H9 (cell line): ENCODE measurements around the gene NOBOX. TPM values are rescaled to one million over a fixed set of nuclear protein-coding genes. Genes with fewer than 3 reads are reported as not detected.

Experiments
- DNase-seq: peaks from one replicate; pipeline ENCODE4 v3.0.0-alpha.2; 2017
- H2AFZ ChIP-seq: one replicate; pipeline ENCODE4 v1.6.1; 2013; ENCODE audit warnings: mild to moderate bottlenecking, low read length, control low read depth, moderate library complexity
- H2AK5ac ChIP-seq: 2 replicates; pipeline ENCODE4 v1.6.1; 2013; ENCODE audit warnings: low read length, control low read depth, mixed read lengths; ENCODE audit not compliant: insufficient read length
- H2BK120ac ChIP-seq: one replicate; pipeline ENCODE4 v1.6.1; 2013; ENCODE audit warnings: low read depth, mild to moderate bottlenecking, low read length, control low read depth, inconsistent platforms; ENCODE audit not compliant: poor library complexity, severe bottlenecking
- H2BK12ac ChIP-seq: 2 replicates; pipeline ENCODE4 v1.6.1; 2013; ENCODE audit warnings: low read length, control low read depth, mixed read lengths, low read depth; ENCODE audit not compliant: insufficient read length
- H2BK15ac ChIP-seq: 2 replicates; pipeline ENCODE4 v1.6.1; 2013; ENCODE audit warnings: low read depth, low read length, control low read depth
- H2BK20ac ChIP-seq: one replicate; pipeline ENCODE4 v1.6.1; 2013; ENCODE audit warnings: low read depth, mild to moderate bottlenecking, low read length, control low read depth, inconsistent platforms; ENCODE audit not compliant: poor library complexity, severe bottlenecking
- H2BK5ac ChIP-seq: 2 replicates; pipeline ENCODE4 v1.6.1; 2013; ENCODE audit warnings: low read length, control low read depth, mixed read lengths; ENCODE audit not compliant: insufficient read length
- H3K14ac ChIP-seq: 2 replicates; pipeline ENCODE4 v1.6.1; 2013; ENCODE audit warnings: low read length, control low read depth; ENCODE audit not compliant: insufficient read depth
- H3K18ac ChIP-seq: 2 replicates; pipeline ENCODE4 v1.6.1; 2013; ENCODE audit warnings: low read depth, mild to moderate bottlenecking, mixed read lengths, low read length, control low read depth; ENCODE audit not compliant: insufficient read length
- H3K23ac ChIP-seq: 2 replicates; pipeline ENCODE4 v1.6.1; 2013; ENCODE audit warnings: low read length, control low read depth, mixed read lengths, low read depth; ENCODE audit not compliant: insufficient read length
- H3K23me2 ChIP-seq: 2 replicates; pipeline ENCODE4 v1.6.1; 2013; ENCODE audit warnings: low read depth, mild to moderate bottlenecking, mixed read lengths, low read length, control low read depth; ENCODE audit not compliant: insufficient read length, poor library complexity, severe bottlenecking
- H3K27ac ChIP-seq: 2 replicates; pipeline ENCODE4 v1.5.1; 2013; ENCODE audit warnings: low read length, control low read depth, mixed read lengths, low read depth; ENCODE audit not compliant: insufficient read length
- H3K27me3 ChIP-seq: 2 replicates; pipeline ENCODE4 v1.6.1; 2013; ENCODE audit warnings: low read length, control low read depth, inconsistent platforms; ENCODE audit not compliant: insufficient read depth
- H3K4ac ChIP-seq: 2 replicates; pipeline ENCODE4 v1.6.1; 2013; ENCODE audit warnings: low read depth, mild to moderate bottlenecking, control low read depth, inconsistent platforms, low read length, moderate library complexity
- H3K4me1 ChIP-seq: 2 replicates; pipeline ENCODE4 v1.6.1; 2013; ENCODE audit warnings: low read length, control low read depth, inconsistent platforms; ENCODE audit not compliant: insufficient read depth
- H3K4me2 ChIP-seq: 2 replicates; pipeline ENCODE4 v1.6.1; 2013; ENCODE audit warnings: low read length, control low read depth, mixed read lengths; ENCODE audit not compliant: insufficient read length, insufficient read depth
- H3K56ac ChIP-seq: 2 replicates; pipeline ENCODE4 v1.6.1; 2013; ENCODE audit warnings: low read depth, mild to moderate bottlenecking, mixed read lengths, low read length, control low read depth; ENCODE audit not compliant: insufficient read length
- H3K79me1 ChIP-seq: 2 replicates; pipeline ENCODE4 v1.6.1; 2013; ENCODE audit warnings: low read depth, mild to moderate bottlenecking, moderate library complexity, low read length, control low read depth, inconsistent platforms; ENCODE audit not compliant: insufficient read depth, poor library complexity, severe bottlenecking
- H3K79me2 ChIP-seq: 2 replicates; pipeline ENCODE4 v1.6.1; 2013; ENCODE audit warnings: low read length, control low read depth, inconsistent platforms; ENCODE audit not compliant: insufficient read depth
- H3K9ac ChIP-seq: 2 replicates; pipeline ENCODE4 v1.6.1; 2013; ENCODE audit warnings: low read length, control low read depth, mixed read lengths; ENCODE audit not compliant: insufficient read length; ENCODE audit errors: extremely low read depth
- H3K9me3 ChIP-seq: one replicate; pipeline ENCODE4 v1.6.1; 2013; ENCODE audit warnings: low read depth, low read length, inconsistent platforms; ENCODE audit not compliant: control insufficient read depth
- H3T11ph ChIP-seq: one replicate; pipeline ENCODE4 v1.6.1; 2013; ENCODE audit warnings: mild to moderate bottlenecking, low read length, control low read depth, inconsistent platforms
- H4K20me1 ChIP-seq: one replicate; pipeline ENCODE4 v1.6.1; 2013; ENCODE audit not compliant: control insufficient read depth, insufficient read length, insufficient read depth
- H4K5ac ChIP-seq: 2 replicates; pipeline ENCODE4 v1.6.1; 2013; ENCODE audit warnings: low read depth, mild to moderate bottlenecking, mixed read lengths, low read length, control low read depth; ENCODE audit not compliant: insufficient read length
- H4K8ac ChIP-seq: replicated peaks from 2 replicates; pipeline ENCODE4 v1.6.1; 2013; ENCODE audit warnings: low read length, control low read depth, mixed read lengths, low read depth; ENCODE audit not compliant: insufficient read length
- H4K91ac ChIP-seq: 2 replicates; pipeline ENCODE4 v1.6.1; 2013; ENCODE audit warnings: low read depth, mild to moderate bottlenecking, moderate library complexity, mixed read lengths, low read length, control low read depth; ENCODE audit not compliant: insufficient read length
- H3K27ac Mint-ChIP-seq, 3 experiments: 2 replicates in 2 of 3; 3 replicates in 1 of 3; pipeline ENCODE4 v1.8.0; 2020 to 2021; ENCODE audit warnings: mixed read lengths in 3 of 3, mild to moderate bottlenecking in 1 of 3, moderate library complexity in 1 of 3
- H3K27me3 Mint-ChIP-seq: 2 replicates; pipeline ENCODE4 v1.8.0; 2021; ENCODE audit warnings: low read depth, mild to moderate bottlenecking, moderate library complexity, mixed read lengths
- H3K36me3 Mint-ChIP-seq, 3 experiments: 2 replicates in 2 of 3; 3 replicates in 1 of 3; pipeline ENCODE4 v1.8.0; 2020 to 2021; ENCODE audit warnings: low read depth in 3 of 3, mixed read lengths in 3 of 3; ENCODE audit not compliant: insufficient read depth in 1 of 3
- H3K4me1 Mint-ChIP-seq, 2 experiments: 2 replicates each; pipeline ENCODE4 v1.8.0; 2020; ENCODE audit warnings: mixed read lengths in 2 of 2
- H3K4me3 Mint-ChIP-seq, 2 experiments: 2 replicates in 1 of 2; 3 replicates in 1 of 2; pipeline ENCODE4 v1.8.0; 2020 to 2021; ENCODE audit warnings: mild to moderate bottlenecking in 2 of 2, mixed read lengths in 2 of 2, moderate library complexity in 1 of 2
- H3K9me3 Mint-ChIP-seq, 2 experiments: 2 replicates in 1 of 2; 3 replicates in 1 of 2; pipeline ENCODE4 v1.8.0; 2020; ENCODE audit warnings: mild to moderate bottlenecking in 2 of 2, mixed read lengths in 2 of 2, moderate library complexity in 1 of 2
- WGBS: extraction: QIAGEN DNeasy Blood & Tissue Kit; methylation state at CpG from one replicate; pipeline ENCODE4 v1.1.7; 2013; ENCODE audit warnings: missing lambda C conversion rate, low lambda C conversion rate, mixed read lengths; ENCODE audit not compliant: insufficient read length; ENCODE audit errors: extremely low coverage; 5-methylcytosine and 5-hydroxymethylcytosine counted together
- long read RNA-seq: library from polyadenylated mRNA; unstranded; transcript quantifications from one replicate; pipeline ENCODE4 v2.0.0, GENCODE V29; 2020
- total RNA-seq: library from RNA; stranded (reverse); gene quantifications from 2 replicates; pipeline ENCODE4 v1.2.1, GENCODE V29; 2021
- TF ChIP-seq, protein P1 (sequence below): fragments of 200-600 bp; sonication (generic); conservative IDR thresholded peaks from 3 replicates; pipeline ENCODE4 v1.8.0; 2021; ENCODE audit warnings: antibody characterized with exemption, mild to moderate bottlenecking

Gene NOBOX
- total RNA-seq = not detected in 2 replicates
- long read RNA-seq = 0 reads

DNA sequence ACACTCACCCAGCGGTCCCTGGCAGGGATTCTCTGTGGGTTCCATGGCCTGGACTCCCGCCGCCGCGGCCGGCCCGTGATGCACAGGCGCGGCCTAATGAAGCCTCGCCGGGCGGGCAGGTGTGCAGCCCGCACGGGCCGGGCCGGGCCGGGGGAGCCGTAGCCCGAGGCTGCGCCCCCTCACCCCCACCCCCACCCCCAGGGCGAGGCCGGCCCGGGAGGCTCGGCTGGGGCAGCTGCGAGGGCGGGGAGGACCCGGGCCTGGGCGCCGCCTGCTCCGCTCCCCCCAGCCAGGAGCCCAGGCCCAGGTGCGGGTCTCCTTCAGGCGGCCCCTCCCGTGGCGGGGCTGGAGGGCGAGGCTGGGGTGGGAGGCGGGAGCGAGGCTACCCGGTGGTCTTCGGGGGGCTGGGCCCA lies at the start of gene NOBOX:
Gene NOBOX (minus strand): TSS at position 45 of the 413 bp plus-strand sequence.
- DNase-seq = no peak

More for the DNA sequence above, at the start of gene NOBOX:
- no peak within 1 kb of the TSS for H2BK120ac ChIP-seq
- peaks cover 1% of the 10 kb centered on the region for H3K27me3 Mint-ChIP-seq
- no peak within 1 kb of the TSS for H2AFZ ChIP-seq
- H3K23ac ChIP-seq = no peak within 1 kb of the TSS
- H2AK5ac ChIP-seq = no peak within 1 kb of the TSS
- WGBS = no CpG with 5 or more reads among the region's 39 CpGs
- no peak within 1 kb of the TSS for H3T11ph ChIP-seq
- H3K9ac ChIP-seq = no peak within 1 kb of the TSS
- no peak within 1 kb of the TSS for H2BK12ac ChIP-seq
- no peak within 1 kb of the TSS for H2BK15ac ChIP-seq
- no peak within 1 kb of the TSS for H3K4ac ChIP-seq
- no peaks in the 10 kb centered on the region for H3K27me3 ChIP-seq
- no peak within 1 kb of the TSS for H3K18ac ChIP-seq
- H3K4me1 Mint-ChIP-seq = peaks cover 12% of the 10 kb centered on the region in 2 experiments
- H3K9me3 ChIP-seq = no peaks in the 10 kb centered on the region
- H2BK20ac ChIP-seq = no peak within 1 kb of the TSS
- H4K8ac ChIP-seq = no peak within 1 kb of the TSS
- H3K36me3 Mint-ChIP-seq = no peaks in the 10 kb centered on the region
- H3K79me2 ChIP-seq = no peaks in the 10 kb centered on the region
- H3K4me3 Mint-ChIP-seq = no peak within 1 kb of the TSS
- H3K27ac Mint-ChIP-seq = no peak within 1 kb of the TSS; a peak in 1 of 7 replicates
- H4K91ac ChIP-seq = no peak within 1 kb of the TSS
- no peaks in the 10 kb centered on the region for H3K9me3 Mint-ChIP-seq
- H3K14ac ChIP-seq = no peak within 1 kb of the TSS
- no peaks in the 10 kb centered on the region for H3K79me1 ChIP-seq
- no peaks in the 10 kb centered on the region for H4K20me1 ChIP-seq
- no peak within 1 kb of the TSS for H4K5ac ChIP-seq
- no peak within 1 kb of the TSS for H3K27ac ChIP-seq
- H2BK5ac ChIP-seq = no peak within 1 kb of the TSS
- no peaks in the 10 kb centered on the region for H3K4me1 ChIP-seq
- TF ChIP-seq, protein P1, sequence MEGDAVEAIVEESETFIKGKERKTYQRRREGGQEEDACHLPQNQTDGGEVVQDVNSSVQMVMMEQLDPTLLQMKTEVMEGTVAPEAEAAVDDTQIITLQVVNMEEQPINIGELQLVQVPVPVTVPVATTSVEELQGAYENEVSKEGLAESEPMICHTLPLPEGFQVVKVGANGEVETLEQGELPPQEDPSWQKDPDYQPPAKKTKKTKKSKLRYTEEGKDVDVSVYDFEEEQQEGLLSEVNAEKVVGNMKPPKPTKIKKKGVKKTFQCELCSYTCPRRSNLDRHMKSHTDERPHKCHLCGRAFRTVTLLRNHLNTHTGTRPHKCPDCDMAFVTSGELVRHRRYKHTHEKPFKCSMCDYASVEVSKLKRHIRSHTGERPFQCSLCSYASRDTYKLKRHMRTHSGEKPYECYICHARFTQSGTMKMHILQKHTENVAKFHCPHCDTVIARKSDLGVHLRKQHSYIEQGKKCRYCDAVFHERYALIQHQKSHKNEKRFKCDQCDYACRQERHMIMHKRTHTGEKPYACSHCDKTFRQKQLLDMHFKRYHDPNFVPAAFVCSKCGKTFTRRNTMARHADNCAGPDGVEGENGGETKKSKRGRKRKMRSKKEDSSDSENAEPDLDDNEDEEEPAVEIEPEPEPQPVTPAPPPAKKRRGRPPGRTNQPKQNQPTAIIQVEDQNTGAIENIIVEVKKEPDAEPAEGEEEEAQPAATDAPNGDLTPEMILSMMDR = no peak
- H3K4me2 ChIP-seq = no peak within 1 kb of the TSS
- H3K56ac ChIP-seq = no peak within 1 kb of the TSS
- no peaks in the 10 kb centered on the region for H3K23me2 ChIP-seq
